Gastroesophageal sphincter (tissue), 4 donors: ENCODE results near the gene HDAC4. TPM values are rescaled to one million over a fixed set of nuclear protein-coding genes. Genes with fewer than 3 reads are reported as not detected.

Experiments used
- ATAC-seq: fragments of 150-250 bp; one replicate; pipeline ENCODE4 v1.9.1; 2016; ENCODE audit warnings: mild to moderate bottlenecking, moderate library complexity
- H3K27ac ChIP-seq, 4 donors: fragments of 200-600 bp; sonication (generic) in 3 of 4; 1 replicate in 3 of 4; 2 replicates in 1 of 4; pipeline ENCODE4 v1.5.1; 2016 to 2019
- H3K27me3 ChIP-seq: fragments of 200-600 bp; sonication (generic); one replicate; pipeline ENCODE4 v1.5.1; 2019
- H3K36me3 ChIP-seq, 2 donors: fragments of 200-600 bp; sonication (generic); one replicate each; pipeline ENCODE4 v1.5.1; 2019; ENCODE audit warnings: control low read depth in 1 of 2
- H3K4me1 ChIP-seq, 3 donors: fragments of 200-600 bp; sonication (generic); 1 replicate in 2 of 3; 2 replicates in 1 of 3; pipeline ENCODE4 v1.5.1; 2016 to 2019; ENCODE audit warnings: control low read depth in 2 of 3
- H3K4me3 ChIP-seq, 2 donors: fragments of 200-600 bp; sonication (generic); one replicate each; pipeline ENCODE4 v1.5.1; 2019; ENCODE audit warnings: mild to moderate bottlenecking in 1 of 2, moderate library complexity in 1 of 2
- H3K9me3 ChIP-seq, 3 donors: fragments of 200-600 bp; sonication (generic); one replicate each; pipeline ENCODE4 v1.5.1; 2017 to 2019; ENCODE audit warnings: control low read depth in 2 of 3
- EP300 ChIP-seq: sonication (generic); formaldehyde crosslinking; IDR thresholded peaks from one replicate; pipeline ENCODE4 v1.6.1; 2017; ENCODE audit warnings: antibody characterized with exemption, mild to moderate bottlenecking
- POLR2A ChIP-seq, 2 donors: fragments of 450-650 bp; IDR thresholded peaks; one replicate each; pipeline ENCODE4 v1.6.1; 2017; ENCODE audit warnings: antibody characterized with exemption in 2 of 2, mild to moderate bottlenecking in 2 of 2, moderate library complexity in 1 of 2
- POLR2AphosphoS5 ChIP-seq: sonication (generic); formaldehyde crosslinking; IDR thresholded peaks from one replicate; pipeline ENCODE4 v1.6.1; 2017; ENCODE audit warnings: antibody characterized with exemption
- WGBS, 2 donors: methylation state at CpG; one replicate each; pipeline ENCODE4 v1.1.5; 2018; ENCODE audit warnings: low coverage in 1 of 2; 5-methylcytosine and 5-hydroxymethylcytosine counted together
- total RNA-seq, 4 donors: library from RNA; depleted of rRNA; stranded (reverse); fragments of >200 nt; gene quantifications; one replicate each; pipeline ENCODE4 v1.1.0, GENCODE V29; 2016
- TF ChIP-seq, protein P1 (sequence below), 4 experiments: fragments of 200-600 bp in 2 of 4; fragments of 450-650 bp in 2 of 4; sonication (generic) in 1 of 4; IDR thresholded peaks; one replicate each; pipeline ENCODE4 v1.5.1; 2017 to 2019; ENCODE audit warnings: antibody characterized with exemption in 4 of 4, mild to moderate bottlenecking in 2 of 4, moderate library complexity in 2 of 4

The HDAC4 gene
- total RNA-seq, 4 donors from 2014 or later = 41.3 to 104 (median 85.8) TPM

- no peak overlapping the region for H3K4me3 ChIP-seq
- no peaks in the 10 kb centered on the region for H3K27me3 ChIP-seq
- ATAC-seq = no peak
- H3K27ac ChIP-seq = no peak overlapping the region
- no peaks in the 10 kb centered on the region for H3K36me3 ChIP-seq
- peaks cover 0 to 14% (median 0%) of the 10 kb centered on the region in 3 donors for H3K9me3 ChIP-seq
- H3K4me1 ChIP-seq = no peaks in the 10 kb centered on the region
- 80 to 89% methylated on average over 10 to 11 of the region's 11 CpGs for WGBS, 2 donors
- no peak for TF ChIP-seq POLR2A (IDR thresholded peaks at IDR 0.05)
- no peak for TF ChIP-seq EP300
- TF ChIP-seq POLR2AphosphoS5 = no peak
- TF ChIP-seq, protein P1, sequence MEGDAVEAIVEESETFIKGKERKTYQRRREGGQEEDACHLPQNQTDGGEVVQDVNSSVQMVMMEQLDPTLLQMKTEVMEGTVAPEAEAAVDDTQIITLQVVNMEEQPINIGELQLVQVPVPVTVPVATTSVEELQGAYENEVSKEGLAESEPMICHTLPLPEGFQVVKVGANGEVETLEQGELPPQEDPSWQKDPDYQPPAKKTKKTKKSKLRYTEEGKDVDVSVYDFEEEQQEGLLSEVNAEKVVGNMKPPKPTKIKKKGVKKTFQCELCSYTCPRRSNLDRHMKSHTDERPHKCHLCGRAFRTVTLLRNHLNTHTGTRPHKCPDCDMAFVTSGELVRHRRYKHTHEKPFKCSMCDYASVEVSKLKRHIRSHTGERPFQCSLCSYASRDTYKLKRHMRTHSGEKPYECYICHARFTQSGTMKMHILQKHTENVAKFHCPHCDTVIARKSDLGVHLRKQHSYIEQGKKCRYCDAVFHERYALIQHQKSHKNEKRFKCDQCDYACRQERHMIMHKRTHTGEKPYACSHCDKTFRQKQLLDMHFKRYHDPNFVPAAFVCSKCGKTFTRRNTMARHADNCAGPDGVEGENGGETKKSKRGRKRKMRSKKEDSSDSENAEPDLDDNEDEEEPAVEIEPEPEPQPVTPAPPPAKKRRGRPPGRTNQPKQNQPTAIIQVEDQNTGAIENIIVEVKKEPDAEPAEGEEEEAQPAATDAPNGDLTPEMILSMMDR (IDR thresholded peaks at IDR 0.05) = no peak
Observed at GRCh38 chr2:239412905-239413603, 12.2 kb upstream of the HDAC4 start.

- no peaks in the 10 kb centered on the region for H3K4me1 ChIP-seq
- WGBS, 2 donors = 60 to 100% methylated on average over 3 to 4 of the region's 8 CpGs
- TF ChIP-seq, protein P1 (IDR thresholded peaks at IDR 0.05) = no peak
- TF ChIP-seq POLR2A (IDR thresholded peaks at IDR 0.05) (no peak), POLR2AphosphoS5 (no peak), EP300 (no peak)
Observed at GRCh38 chr2:239411549-239412319, 10.9 kb upstream of the HDAC4 start.

GRCh38 chr2:239411117-239411516, 10.3 kb upstream of the HDAC4 start:
- no peak for TF ChIP-seq POLR2AphosphoS5
- TF ChIP-seq, protein P1 (IDR thresholded peaks at IDR 0.05) = no peak
- no peak for TF ChIP-seq POLR2A (IDR thresholded peaks at IDR 0.05)
- TF ChIP-seq EP300 = no peak
- 78 to 83% methylated on average over 3 to 5 of the region's 5 CpGs for WGBS, 2 donors
- no peak overlapping the region for H3K4me3 ChIP-seq
- no peaks in the 10 kb centered on the region for H3K27me3 ChIP-seq
- H3K9me3 ChIP-seq = peaks cover 0 to 14% (median 0%) of the 10 kb centered on the region in 3 donors
- no peaks in the 10 kb centered on the region for H3K36me3 ChIP-seq
- ATAC-seq = no peak
- H3K4me1 ChIP-seq = no peaks in the 10 kb centered on the region
- no peak overlapping the region for H3K27ac ChIP-seq

More at GRCh38 chr2:239411549-239412319, 10.9 kb upstream of the HDAC4 start:
- no peak for ATAC-seq
- H3K27ac ChIP-seq = no peak overlapping the region
- peaks cover 0 to 14% (median 0%) of the 10 kb centered on the region in 3 donors for H3K9me3 ChIP-seq
- no peaks in the 10 kb centered on the region for H3K36me3 ChIP-seq
- no peak overlapping the region for H3K4me3 ChIP-seq
- H3K27me3 ChIP-seq = no peaks in the 10 kb centered on the region

DNA sequence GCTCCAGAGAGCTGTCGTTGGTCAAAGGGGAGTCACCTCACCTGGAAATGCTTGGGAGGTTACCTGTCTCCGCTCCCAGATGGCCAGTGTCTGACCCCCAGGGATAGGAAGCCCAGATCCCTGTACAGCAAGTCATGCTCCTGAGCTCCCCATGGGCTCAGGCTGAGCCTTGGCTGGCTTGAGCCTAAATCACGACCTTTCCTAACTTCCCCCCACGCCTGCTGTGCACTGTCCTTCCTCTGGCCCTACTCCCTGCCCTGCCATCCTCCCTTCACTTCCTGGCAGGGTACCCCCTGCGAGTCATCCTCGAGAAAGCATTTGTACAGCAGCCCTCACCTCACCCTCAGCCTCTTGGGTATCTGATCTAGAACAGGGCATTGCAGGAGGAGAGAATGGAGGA, 9.2 kb upstream of the HDAC4 start:
- WGBS, 2 donors = 68 to 89% methylated on average over 3 to 4 of the region's 6 CpGs
- ATAC-seq = no peak
- H3K36me3 ChIP-seq = no peaks in the 10 kb centered on the region
- H3K4me1 ChIP-seq = no peaks in the 10 kb centered on the region
- TF ChIP-seq EP300 (no peak), POLR2A (IDR thresholded peaks at IDR 0.05) (no peak), POLR2AphosphoS5 (no peak)
- TF ChIP-seq, protein P1 (IDR thresholded peaks at IDR 0.05) = no peak
- peaks cover 0 to 14% (median 0%) of the 10 kb centered on the region in 3 donors for H3K9me3 ChIP-seq
- no peaks in the 10 kb centered on the region for H3K27me3 ChIP-seq
- H3K27ac ChIP-seq = no peak overlapping the region
- no peak overlapping the region for H3K4me3 ChIP-seq
